Bronchial epithelial cell (primary cell): ENCODE data around the gene MEA1. TPM values are rescaled to one million over a fixed set of nuclear protein-coding genes. Genes with fewer than 3 reads are reported as not detected.

ENCODE experiments used
- DNase-seq: peaks from one replicate; pipeline ENCODE4 v3.0.0-alpha.2; 2010; ENCODE audit warnings: low read depth
- FAIRE-seq: peaks from 2 replicates; lab custom pipeline; 2011; peaks lifted over from hg19 to GRCh38; lab: Jason Lieb, UNC
- H3K27me3 ChIP-seq: 2 replicates; pipeline ENCODE4 v1.5.1; 2011; ENCODE audit warnings: low read length; ENCODE audit not compliant: control insufficient read depth, insufficient read depth
- H3K36me3 ChIP-seq: 2 replicates; pipeline ENCODE4 v1.5.1; 2011; ENCODE audit warnings: low read length; ENCODE audit not compliant: control insufficient read depth, insufficient read depth
- H3K4me3 ChIP-seq: 2 replicates; pipeline ENCODE4 v1.5.1; 2011; ENCODE audit warnings: mild to moderate bottlenecking, low read depth, low read length, control low read depth
- total RNA-seq: library from RNA; depleted of rRNA; stranded (reverse); fragments of >200 nt; gene quantifications from 2 replicates; pipeline ENCODE4 v1.2.1, GENCODE V29; 2014
- TF ChIP-seq, protein P1 (sequence below): IDR thresholded peaks from 2 replicates; pipeline ENCODE4 v1.5.1; 2011; ENCODE audit warnings: mild to moderate bottlenecking, moderate library complexity, low read length, control low read depth, inconsistent platforms; ENCODE audit not compliant: insufficient read depth, severe bottlenecking

The MEA1 gene
- total RNA-seq, 1 donor from 2014 or later: 62.4 TPM

DNA sequence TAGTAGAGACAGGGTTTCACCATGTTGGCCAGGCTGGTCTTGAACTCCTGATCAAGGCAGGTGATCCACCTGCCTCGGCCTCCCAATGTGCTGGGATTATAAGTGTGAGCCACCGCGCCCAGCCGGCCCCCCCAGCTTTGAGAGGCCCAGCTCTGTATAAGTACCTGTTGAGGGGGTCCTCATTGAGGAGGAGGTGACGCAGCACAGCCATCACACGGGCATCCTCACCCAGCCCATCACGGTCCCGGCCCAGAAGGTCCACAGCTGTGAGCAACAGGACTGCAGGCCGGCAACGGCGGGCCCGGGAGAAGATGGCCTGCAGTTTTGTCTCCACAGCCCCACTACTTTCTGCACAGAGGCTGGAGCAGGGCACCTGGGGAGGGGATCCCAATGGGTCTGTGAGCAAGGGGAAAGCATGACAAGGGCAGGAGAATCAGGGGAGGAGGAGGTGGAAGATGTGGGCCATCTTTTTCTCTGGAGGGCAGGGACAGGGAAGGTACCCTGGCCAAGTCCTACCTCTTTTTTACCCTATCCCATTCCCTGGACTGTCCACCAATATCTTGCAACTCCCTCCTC lies 45.5 kb downstream of the MEA1 start:
- TF ChIP-seq, protein P1, sequence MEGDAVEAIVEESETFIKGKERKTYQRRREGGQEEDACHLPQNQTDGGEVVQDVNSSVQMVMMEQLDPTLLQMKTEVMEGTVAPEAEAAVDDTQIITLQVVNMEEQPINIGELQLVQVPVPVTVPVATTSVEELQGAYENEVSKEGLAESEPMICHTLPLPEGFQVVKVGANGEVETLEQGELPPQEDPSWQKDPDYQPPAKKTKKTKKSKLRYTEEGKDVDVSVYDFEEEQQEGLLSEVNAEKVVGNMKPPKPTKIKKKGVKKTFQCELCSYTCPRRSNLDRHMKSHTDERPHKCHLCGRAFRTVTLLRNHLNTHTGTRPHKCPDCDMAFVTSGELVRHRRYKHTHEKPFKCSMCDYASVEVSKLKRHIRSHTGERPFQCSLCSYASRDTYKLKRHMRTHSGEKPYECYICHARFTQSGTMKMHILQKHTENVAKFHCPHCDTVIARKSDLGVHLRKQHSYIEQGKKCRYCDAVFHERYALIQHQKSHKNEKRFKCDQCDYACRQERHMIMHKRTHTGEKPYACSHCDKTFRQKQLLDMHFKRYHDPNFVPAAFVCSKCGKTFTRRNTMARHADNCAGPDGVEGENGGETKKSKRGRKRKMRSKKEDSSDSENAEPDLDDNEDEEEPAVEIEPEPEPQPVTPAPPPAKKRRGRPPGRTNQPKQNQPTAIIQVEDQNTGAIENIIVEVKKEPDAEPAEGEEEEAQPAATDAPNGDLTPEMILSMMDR: no peak
- H3K4me3 ChIP-seq: no peak overlapping the region
- FAIRE-seq (no peak), DNase-seq (no peak)
- peaks cover 26% of the 10 kb centered on the region for H3K36me3 ChIP-seq
- H3K27me3 ChIP-seq: no peaks in the 10 kb centered on the region

DNA sequence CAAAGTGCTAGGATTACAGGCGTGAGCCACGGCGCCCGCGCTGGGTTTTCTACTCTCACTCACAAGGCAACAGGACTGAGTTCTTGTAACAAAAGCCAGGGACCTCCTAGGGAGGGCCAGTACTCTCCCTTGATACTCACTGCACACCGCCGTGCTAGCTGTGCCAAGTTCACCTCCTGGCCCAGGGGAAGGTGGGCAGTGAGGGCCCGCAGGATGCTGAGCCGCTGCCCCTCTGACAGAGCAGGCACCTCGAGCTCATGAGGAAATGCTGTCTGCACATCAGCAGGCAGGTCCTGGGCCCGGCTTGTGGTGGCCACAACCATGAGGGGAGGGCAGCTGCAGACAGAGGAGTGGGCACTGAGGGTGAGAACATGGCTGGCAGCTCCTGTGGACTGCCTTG lies 46.5 kb downstream of the MEA1 start:
- FAIRE-seq (no peak), DNase-seq (no peak)
- no peaks in the 10 kb centered on the region for H3K27me3 ChIP-seq
- TF ChIP-seq, protein P1: no peak
- H3K36me3 ChIP-seq: peaks cover 31% of the 10 kb centered on the region
- no peak overlapping the region for H3K4me3 ChIP-seq

DNA sequence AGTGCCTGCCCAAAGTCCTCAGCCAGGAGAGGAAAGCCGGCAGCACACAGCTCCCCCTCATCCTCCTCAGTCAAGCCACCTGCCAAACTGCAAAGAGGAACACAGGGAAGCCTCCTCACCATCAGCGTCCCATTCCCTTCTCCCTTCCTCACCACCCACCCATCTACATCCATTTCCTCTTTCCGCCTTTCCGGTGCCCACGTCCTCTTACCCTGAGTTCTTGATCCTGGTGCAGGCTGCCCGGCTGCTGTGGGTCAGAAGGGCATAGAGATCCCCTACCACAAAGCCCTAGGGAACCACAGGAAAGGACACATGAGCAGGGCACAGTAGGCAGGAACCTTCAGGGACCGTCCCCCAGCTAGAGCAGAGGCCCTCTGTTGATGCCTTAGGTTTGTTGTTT lies 47.2 kb downstream of the MEA1 start:
- FAIRE-seq (no peak), DNase-seq (no peak)
- Histone ChIP-seq H3K4me3 (no peak overlapping the region), H3K27me3 (no peaks in the 10 kb centered on the region), H3K36me3 (peaks cover 31% of the 10 kb centered on the region)
- TF ChIP-seq, protein P1: no peak

DNA sequence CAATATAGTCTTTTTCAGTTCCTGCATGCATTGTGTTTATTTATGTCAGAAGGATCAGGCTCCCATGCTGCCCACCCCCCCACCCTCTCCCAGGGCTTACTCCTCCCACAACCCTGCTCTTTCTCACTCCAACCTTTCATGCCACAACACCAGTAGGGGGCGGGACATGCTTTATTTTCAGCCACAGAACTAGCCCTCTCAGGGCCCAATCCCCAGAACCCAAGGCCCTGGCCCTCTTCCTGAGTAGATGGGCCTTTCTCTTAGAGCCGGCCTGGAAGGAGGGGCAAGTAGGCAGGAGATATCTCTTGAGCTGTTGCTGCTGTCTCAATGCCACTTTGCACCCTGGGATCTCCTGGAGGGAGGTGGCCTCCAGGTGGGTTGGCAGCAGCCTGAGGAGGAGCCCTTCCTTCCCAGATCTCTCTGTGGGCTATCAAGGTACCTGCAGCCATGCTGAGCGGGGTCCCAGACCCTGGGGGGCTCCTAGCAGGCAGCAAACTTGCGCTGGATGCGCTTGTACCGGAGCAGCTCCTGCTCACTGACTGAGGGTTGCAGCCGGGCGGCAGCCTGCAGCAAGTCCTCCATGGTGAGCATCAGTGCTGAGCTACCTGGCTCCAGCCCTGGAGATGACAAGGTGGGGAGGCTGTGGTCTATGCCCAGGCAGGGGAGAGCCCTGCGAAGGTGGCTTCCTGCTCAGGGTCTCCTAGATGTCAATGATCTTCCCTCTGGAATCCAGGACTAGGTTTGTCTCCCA lies 49.7 kb downstream of the MEA1 start:
- Histone ChIP-seq H3K36me3 (peaks cover 27% of the 10 kb centered on the region), H3K4me3 (no peak overlapping the region), H3K27me3 (no peaks in the 10 kb centered on the region)
- peak; percentile 33 for DNase-seq
- FAIRE-seq: no peak
- TF ChIP-seq, protein P1: peak; percentile 27

DNA sequence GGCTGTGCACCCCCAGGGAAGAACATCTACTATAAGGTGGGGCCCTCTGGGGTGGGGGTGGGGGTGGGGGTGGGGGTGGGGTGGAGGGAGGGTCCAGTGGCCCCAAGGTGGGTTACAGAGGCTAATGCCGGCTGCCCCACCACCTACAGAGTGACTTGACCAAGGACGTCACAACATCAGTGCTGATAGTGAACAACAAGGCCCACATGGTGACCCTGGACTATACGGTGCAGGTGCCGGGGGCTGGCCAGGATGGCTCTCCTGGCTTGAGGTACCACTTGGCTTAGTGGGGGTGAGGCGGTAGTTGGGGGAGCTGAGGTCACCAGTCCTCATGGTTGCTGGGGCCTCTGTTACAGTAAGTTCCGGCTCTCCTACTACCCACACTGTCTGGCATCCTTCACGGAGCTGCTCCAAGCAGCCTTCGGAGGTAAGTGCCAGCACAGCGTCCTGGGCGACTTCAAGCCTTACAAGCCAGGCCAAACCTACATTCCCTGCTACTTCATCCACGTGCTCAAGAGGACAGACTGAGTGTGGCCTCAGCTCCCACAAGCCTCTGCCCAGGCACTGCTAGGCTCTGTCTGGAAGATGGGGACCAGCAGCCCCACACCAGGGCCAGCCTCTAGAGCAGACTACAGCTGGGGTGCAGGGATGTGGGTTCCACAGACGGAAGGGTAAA lies 50.4 kb downstream of the MEA1 start:
- FAIRE-seq (no peak), DNase-seq (no peak)

More for the DNA sequence above, 50.4 kb downstream of the MEA1 start:
- H3K4me3 ChIP-seq: no peak overlapping the region
- no peaks in the 10 kb centered on the region for H3K27me3 ChIP-seq
- TF ChIP-seq, protein P1: no peak
- peaks cover 24% of the 10 kb centered on the region for H3K36me3 ChIP-seq
